ENCODE measurements around the gene HS6ST2. TPM values are rescaled to one million over a fixed set of nuclear protein-coding genes. Genes with fewer than 3 reads are reported as not detected.
A peak's percentile ranks its signal among the peaks of the same experiment; 100 is the strongest.

The HS6ST2 gene
- total and polyA plus RNA-seq, 4 donors = under 0.01 to 1.4 (median 0.01) TPM; not detected in 1

GRCh38 chrX:132704769-132705168, 253.7 kb downstream of the HS6ST2 start:
- Histone ChIP-seq H3K36me3 (ENCODE audit: control insufficient read depth in 4 of 4, insufficient read depth in 3 of 4, low read depth in 1 of 4, low read length in 3 of 4) (no peaks in the 10 kb centered on the region), H3K9me3 (ENCODE audit: control insufficient read depth in 4 of 4, low read length in 3 of 4) (no peaks in the 10 kb centered on the region), H3K9ac (ENCODE audit: low read depth in 1 of 2, low read length in 2 of 2) (no peak overlapping the region), H3K4me1 (ENCODE audit: control insufficient read depth in 4 of 4, insufficient read depth in 4 of 4, low read length in 3 of 4) (no peaks in the 10 kb centered on the region), H3K4me3 (ENCODE audit: low read depth in 1 of 3, low read length in 3 of 3) (no peak overlapping the region), H3K27me3 (ENCODE audit: control insufficient read depth in 4 of 4, insufficient read depth in 4 of 4, low read length in 3 of 4) (peaks cover 0 to 6% (median 0%) of the 10 kb centered on the region in 4 donors), H3K27ac (ENCODE audit: low read depth in 1 of 2, low read length in 2 of 2) (no peak overlapping the region)
- TF ChIP-seq TAF1 (conservative IDR thresholded peaks at IDR 0.05) = no peak
- TF ChIP-seq HNF4G (IDR thresholded peaks at IDR 0.05) = no peak
- TF ChIP-seq NR2F2 (IDR thresholded peaks at IDR 0.05) = peak; percentile 85
- 55% methylated on average over 2 of the region's 2 CpGs for WGBS
- no peak for DNase-seq (ENCODE audit: low spot score)

- WGBS = 87% methylated on average over 3 of the region's 3 CpGs
- Histone ChIP-seq H3K9ac (ENCODE audit: low read depth in 1 of 2, low read length in 2 of 2) (no peak overlapping the region), H3K4me1 (ENCODE audit: control insufficient read depth in 4 of 4, insufficient read depth in 4 of 4, low read length in 3 of 4) (no peaks in the 10 kb centered on the region), H3K36me3 (ENCODE audit: control insufficient read depth in 4 of 4, insufficient read depth in 3 of 4, low read depth in 1 of 4, low read length in 3 of 4) (no peaks in the 10 kb centered on the region), H3K9me3 (ENCODE audit: control insufficient read depth in 4 of 4, low read length in 3 of 4) (no peaks in the 10 kb centered on the region), H3K27ac (ENCODE audit: low read depth in 1 of 2, low read length in 2 of 2) (no peak overlapping the region), H3K4me3 (ENCODE audit: low read depth in 1 of 3, low read length in 3 of 3) (no peak overlapping the region), H3K27me3 (ENCODE audit: control insufficient read depth in 4 of 4, insufficient read depth in 4 of 4, low read length in 3 of 4) (peaks cover 0 to 4% (median 0%) of the 10 kb centered on the region in 4 donors)
- TF ChIP-seq, protein P1, sequence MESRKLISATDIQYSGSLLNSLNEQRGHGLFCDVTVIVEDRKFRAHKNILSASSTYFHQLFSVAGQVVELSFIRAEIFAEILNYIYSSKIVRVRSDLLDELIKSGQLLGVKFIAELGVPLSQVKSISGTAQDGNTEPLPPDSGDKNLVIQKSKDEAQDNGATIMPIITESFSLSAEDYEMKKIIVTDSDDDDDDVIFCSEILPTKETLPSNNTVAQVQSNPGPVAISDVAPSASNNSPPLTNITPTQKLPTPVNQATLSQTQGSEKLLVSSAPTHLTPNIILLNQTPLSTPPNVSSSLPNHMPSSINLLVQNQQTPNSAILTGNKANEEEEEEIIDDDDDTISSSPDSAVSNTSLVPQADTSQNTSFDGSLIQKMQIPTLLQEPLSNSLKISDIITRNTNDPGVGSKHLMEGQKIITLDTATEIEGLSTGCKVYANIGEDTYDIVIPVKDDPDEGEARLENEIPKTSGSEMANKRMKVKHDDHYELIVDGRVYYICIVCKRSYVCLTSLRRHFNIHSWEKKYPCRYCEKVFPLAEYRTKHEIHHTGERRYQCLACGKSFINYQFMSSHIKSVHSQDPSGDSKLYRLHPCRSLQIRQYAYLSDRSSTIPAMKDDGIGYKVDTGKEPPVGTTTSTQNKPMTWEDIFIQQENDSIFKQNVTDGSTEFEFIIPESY (IDR thresholded peaks at IDR 0.05) = no peak
- TF ChIP-seq NR2F2 (IDR thresholded peaks at IDR 0.05) = no peak
- TF ChIP-seq GABPA (IDR thresholded peaks at IDR 0.05 in 1 of 2, conservative IDR thresholded peaks at IDR 0.05 in 1 of 2) = no peak
- no peak for TF ChIP-seq HNF4G (IDR thresholded peaks at IDR 0.05)
- TF ChIP-seq YY1 (IDR thresholded peaks at IDR 0.05) = no peak
- no peak for TF ChIP-seq RAD21 (IDR thresholded peaks at IDR 0.05)
- TF ChIP-seq ATF3 (IDR thresholded peaks at IDR 0.05) = no peak
- no peak for TF ChIP-seq HNF4A (conservative IDR thresholded peaks at IDR 0.05)
- no peak for TF ChIP-seq SP1 (IDR thresholded peaks at IDR 0.05)
- TF ChIP-seq RXRA (IDR thresholded peaks at IDR 0.05) = no peak
- no peak for TF ChIP-seq TAF1 (conservative IDR thresholded peaks at IDR 0.05)
- no peak for TF ChIP-seq REST (IDR thresholded peaks at IDR 0.05)
- TF ChIP-seq FOXA1 (IDR thresholded peaks at IDR 0.05) = no peak
- TF ChIP-seq CTCF (IDR thresholded peaks at IDR 0.05; ENCODE audit: low read depth, low read length, missing input control) = no peak
- no peak for DNase-seq (ENCODE audit: low spot score)
These were observed 264.0 kb downstream of the HS6ST2 start for GRCh38 chrX:132694382-132694781.
